ENCODE measurements around the gene KRT72.

DNA sequence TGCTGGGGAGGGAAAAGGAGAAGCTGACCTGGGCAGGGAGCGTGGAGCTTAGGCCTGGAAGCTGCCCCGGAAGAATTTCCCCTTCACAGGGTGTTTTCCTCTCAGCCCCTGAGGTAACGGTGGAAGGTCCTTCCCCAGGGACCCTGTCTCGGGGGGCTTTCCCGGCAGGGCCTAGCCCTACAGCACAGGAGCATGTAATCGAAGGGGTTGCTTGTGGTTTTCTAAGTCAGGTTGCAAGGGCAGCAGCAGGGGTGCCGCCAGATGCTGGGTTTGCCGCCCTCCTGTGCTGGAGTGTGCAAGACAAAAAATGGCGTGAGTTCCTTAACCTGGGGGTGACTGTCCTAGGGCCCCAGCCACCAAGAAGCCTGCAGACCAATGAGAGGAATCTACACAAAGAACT is 26.0 kb downstream of the KRT72 start:
- TF ChIP-seq, protein P1, sequence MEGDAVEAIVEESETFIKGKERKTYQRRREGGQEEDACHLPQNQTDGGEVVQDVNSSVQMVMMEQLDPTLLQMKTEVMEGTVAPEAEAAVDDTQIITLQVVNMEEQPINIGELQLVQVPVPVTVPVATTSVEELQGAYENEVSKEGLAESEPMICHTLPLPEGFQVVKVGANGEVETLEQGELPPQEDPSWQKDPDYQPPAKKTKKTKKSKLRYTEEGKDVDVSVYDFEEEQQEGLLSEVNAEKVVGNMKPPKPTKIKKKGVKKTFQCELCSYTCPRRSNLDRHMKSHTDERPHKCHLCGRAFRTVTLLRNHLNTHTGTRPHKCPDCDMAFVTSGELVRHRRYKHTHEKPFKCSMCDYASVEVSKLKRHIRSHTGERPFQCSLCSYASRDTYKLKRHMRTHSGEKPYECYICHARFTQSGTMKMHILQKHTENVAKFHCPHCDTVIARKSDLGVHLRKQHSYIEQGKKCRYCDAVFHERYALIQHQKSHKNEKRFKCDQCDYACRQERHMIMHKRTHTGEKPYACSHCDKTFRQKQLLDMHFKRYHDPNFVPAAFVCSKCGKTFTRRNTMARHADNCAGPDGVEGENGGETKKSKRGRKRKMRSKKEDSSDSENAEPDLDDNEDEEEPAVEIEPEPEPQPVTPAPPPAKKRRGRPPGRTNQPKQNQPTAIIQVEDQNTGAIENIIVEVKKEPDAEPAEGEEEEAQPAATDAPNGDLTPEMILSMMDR (IDR thresholded peaks at IDR 0.05): no peak
- TF ChIP-seq POLR2A (IDR thresholded peaks at IDR 0.05): no peak
- TF ChIP-seq POLR2AphosphoS5 (IDR thresholded peaks at IDR 0.05; ENCODE audit: insufficient read depth in 1 of 2, low read depth in 1 of 2): no peak

Measured in vagina (tissue), 2 donors.